ENCODE results near the gene MOK.

The MOK gene

DNA sequence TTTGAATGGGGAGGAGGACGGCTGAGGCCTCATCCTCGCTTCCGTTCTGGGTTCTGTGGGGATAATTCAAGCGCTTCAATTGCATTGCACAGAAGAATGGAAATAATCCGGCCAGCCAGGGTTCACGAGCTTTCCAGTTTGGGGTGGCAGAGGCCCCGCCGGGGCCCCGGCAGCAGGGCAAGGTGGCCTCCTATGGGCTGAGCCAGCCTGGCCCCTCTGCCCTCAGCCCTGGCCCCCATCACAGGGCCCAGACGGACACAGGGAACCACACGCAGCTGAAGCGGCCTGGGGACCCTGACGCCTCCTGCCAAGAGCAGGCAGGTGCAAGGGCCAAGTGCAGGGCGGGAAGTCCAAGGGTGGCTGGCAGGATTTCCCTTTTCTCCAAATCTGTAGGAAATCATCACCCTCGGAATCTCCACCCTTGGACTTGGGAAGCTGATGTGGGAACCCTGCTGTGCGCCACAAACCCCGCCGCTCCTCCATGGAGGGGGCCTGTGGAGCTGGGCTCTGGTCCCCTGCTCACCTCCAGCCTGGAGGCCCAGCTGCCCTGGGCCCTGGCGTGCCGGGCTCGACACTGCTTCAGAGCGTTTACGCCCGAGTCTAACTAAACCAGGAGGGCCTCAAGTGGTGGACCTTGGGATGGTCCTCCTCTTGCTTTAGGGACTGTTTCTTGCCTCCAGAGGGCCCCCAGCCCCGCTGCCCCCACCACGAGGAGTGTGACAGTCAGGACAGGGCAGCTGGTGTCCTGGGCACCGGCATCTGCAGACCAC, 78.4 kb downstream of the MOK start:
- no peak for DNase-seq (ENCODE audit: low read depth in 2 of 2, low spot score in 1 of 2)

DNA sequence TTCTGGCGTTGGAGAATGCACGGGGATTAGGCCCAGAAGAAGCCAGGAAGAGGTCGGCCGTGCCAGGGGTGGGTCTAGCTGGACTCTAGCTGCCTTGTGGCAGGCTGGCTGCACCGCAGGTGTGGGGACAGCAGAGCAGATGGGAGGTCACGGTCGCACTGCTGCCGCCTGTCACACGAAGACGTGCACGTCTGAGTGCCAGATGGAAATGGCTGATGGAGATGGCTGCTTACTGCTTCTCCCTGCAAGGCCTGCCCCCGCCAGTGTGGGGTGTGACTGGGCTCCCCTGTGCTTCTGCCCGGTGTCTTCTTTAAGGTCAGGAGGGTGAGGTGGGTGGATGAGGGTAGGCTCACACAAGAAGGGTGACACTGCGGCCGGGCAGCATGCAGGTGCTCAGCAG, 79.0 kb downstream of the MOK start:
- DNase-seq (ENCODE audit: low read depth in 2 of 2, low spot score in 1 of 2), result no peak

DNA sequence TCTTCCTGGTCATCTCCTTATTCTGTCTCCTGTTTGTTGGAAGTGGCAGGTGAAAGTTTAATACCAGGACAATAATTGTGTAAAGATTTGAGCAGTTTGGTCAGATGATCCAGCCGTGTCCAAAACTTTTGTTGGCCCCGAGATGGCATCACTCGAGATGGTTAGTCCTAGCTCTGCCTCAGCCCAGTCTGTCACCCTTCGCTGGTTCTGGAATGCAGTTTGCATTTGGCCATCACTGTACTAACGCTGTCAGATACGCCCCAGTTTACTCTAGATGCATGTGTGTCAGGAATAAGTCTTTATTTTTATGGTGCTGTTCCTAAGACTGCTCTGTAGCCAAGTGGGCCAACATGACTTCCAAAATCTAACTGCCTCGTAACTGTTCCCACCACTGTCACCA, 79.6 kb downstream of the MOK start:
- no peak for DNase-seq (ENCODE audit: low read depth in 2 of 2, low spot score in 1 of 2)

DNA sequence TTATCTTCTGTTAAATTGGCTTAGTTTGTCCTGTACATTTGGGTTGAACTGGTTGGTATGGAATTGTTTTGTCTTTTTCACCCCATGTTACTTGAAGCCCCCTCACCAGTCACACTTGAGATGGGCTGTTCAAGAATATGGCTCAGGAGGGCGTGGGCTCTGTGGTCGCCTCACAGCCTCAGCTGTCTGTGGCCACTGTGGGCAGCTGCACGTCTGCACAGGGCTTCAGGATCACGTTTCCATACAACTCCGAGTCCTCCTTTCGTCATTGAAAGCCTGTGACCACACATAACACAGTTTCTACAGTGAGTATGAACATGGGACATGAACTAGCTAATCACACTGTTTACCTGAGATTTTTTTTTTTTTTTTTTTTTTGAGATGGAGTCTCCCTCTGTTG, 81.3 kb downstream of the MOK start:
- DNase-seq (ENCODE audit: low read depth in 2 of 2, low spot score in 1 of 2), result no peak

DNA sequence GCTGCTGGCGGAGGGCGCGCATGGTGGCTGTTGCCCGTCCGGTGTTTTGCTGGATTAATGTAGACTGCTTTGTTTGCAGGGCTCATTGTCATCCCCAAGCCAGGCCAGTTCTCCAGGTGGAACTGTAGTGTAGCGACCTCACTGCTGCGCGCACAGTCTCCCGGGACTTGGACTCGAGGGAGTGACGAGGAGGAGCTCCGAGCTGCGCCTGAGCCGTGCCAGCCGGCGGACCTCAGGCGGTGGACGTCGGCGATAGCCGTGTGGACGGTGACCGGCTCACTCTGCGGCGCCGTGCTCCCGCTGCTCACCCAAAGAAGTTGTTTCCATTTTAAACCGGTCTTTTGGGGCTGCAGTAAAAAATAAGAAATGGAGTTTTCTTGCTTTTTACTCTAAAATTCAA, 82.2 kb downstream of the MOK start:
- no peak for DNase-seq (ENCODE audit: low read depth in 2 of 2, low spot score in 1 of 2)

DNA sequence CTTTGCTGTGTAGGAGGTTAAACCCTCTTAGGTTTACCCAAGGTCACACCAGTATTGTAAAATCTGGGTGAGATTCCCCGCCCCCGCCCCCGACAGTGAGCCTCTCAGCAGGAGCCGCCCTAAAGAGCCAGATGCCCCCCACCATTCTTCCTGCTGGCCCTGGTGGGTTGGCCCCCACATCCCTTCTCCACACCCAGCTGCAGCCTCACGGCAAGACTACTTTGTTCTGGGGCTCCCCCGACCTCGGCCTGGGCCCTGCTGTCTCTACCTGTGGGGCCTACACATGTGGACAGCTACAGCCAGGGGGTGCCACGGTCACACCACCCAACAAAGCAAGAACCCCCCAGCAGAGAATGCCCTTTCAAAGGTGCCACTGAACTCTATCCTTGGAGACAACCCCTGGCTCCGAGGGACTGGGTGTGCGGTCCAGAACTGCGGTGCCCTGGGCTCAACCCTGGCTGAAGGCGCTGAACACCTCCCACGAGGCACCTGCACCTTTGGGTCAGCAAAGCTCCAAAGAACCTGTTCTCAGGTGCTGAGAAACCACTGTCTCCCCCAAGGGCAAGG, 82.9 kb downstream of the MOK start:
- DNase-seq (ENCODE audit: low read depth in 2 of 2, low spot score in 1 of 2), result no peak

DNA sequence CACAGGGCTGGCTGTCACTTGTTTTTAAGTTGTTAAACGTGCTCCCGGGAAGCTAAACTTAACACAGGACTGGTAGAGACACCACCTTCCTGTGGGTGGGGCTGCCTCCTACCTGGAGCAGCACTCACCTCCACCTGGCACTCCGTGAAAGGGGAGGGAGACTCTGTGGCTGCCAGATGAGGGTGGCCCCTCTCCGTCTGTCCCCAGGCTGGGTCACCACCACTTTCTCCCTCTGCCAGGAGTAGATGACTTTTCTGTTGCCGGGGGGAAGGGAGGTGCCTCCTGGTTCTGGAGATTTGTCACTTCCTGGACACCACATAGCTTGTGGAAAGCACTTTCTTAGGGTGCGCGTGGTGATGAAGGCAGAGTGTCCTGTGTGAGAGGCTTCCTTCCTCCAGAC, 83.9 kb downstream of the MOK start:
- DNase-seq (ENCODE audit: low read depth in 2 of 2, low spot score in 1 of 2), result no peak

DNA sequence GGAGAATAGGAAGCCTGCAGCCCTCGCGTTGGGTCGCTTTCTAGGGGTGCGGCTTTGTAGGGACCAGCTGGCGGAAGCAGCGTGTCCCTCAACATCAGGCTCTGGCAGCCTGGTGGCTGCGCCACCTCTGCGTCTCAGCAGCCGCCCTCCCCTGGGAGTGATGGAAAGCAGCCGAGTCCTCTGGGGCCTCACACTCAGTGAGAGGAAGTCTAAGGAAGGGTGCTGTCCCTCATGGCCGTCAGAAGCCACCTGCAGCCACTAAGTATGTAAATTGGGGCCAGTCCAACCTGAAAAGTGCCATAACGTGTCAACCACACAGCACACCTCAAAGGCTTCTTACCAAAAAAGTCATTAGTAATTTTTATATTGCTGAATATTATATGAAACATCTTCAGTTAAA, 84.9 kb downstream of the MOK start:
- no peak for DNase-seq (ENCODE audit: low read depth in 2 of 2, low spot score in 1 of 2)

DNA sequence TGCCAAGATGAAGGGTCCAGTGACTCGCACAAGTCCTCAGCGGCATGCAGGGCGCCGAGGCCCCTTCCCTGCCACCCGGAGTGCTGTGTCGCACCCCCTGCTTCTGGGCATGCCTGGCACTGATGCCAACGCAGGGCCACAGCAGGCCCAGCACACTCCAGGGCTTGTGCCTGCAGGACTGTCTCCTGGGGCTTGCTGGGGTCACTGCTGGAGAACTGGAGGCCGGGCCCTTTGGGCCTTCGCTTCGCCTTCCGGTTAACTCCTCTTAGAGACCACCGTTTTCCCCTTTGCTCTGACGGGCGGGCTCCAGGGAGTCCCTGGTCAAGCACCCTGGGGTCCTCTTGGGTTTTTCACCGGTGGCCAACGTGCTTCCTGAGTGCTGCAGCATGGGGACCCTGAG, 85.6 kb downstream of the MOK start:
- no peak for DNase-seq (ENCODE audit: low read depth in 2 of 2, low spot score in 1 of 2)

DNA sequence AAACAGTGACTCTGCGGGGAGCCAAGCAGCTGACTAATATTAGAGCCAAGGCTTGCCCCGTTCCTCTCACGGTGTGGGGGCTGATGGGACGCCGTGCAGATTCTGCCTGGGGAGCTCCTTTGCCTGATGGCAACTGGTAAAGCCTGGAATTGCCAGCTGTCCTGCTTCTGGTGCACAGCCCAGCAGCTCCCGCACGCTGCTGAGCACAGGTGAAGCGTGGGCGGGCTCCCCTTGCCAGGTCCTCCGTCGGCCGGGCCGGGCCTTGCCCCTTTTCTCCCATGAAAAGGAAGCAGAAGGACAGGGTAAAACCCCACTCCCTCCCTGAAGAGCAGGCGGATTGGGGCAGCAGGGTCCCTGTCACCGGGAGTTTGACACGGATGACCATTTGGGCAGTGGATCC, 86.3 kb downstream of the MOK start:
- DNase-seq (ENCODE audit: low read depth in 2 of 2, low spot score in 1 of 2), result no peak

DNA sequence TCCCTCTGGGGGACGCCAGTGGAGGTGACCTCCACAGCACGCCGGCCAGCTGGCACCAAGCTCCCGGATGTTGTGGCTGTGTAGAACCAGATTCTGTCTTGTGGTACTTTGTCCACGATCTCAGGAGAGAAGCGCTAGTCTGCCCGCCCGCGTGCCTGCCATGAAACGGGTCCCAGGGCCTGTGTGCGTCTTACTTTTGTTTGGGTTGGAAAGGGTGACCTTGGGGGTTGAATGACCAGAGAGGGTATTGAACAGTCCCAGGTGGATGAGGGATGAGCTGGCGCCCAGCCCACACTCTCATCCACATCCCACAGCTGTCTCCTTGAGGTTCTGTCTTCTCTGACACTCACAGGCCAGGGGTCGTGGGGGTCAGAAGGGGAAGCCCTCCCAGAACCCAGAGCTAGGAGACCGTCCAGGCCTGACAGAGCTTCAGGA, 87.0 kb downstream of the MOK start:
- DNase-seq (ENCODE audit: low read depth in 2 of 2, low spot score in 1 of 2), result no peak

DNA sequence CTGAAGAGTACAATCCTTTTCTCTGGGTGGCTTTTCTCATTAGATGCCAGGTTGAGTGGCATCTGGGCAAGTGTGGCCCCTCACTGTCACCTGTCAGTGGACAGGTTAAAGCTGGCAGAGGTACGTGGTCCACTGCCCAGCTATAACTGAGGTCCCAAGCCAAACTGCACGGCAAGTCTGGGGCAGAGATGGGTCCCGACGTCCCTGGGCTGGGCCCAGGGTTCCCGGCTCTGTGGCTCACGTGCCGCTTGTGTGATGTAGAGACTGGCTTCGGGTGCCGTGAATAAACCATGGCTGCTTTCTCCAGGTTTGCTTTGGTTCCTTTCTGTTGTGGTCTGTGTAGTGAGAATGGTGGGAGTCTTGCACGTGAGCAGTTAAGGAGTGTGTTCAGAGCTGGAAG, 87.6 kb downstream of the MOK start:
- no peak for DNase-seq (ENCODE audit: low read depth in 2 of 2, low spot score in 1 of 2)

DNA sequence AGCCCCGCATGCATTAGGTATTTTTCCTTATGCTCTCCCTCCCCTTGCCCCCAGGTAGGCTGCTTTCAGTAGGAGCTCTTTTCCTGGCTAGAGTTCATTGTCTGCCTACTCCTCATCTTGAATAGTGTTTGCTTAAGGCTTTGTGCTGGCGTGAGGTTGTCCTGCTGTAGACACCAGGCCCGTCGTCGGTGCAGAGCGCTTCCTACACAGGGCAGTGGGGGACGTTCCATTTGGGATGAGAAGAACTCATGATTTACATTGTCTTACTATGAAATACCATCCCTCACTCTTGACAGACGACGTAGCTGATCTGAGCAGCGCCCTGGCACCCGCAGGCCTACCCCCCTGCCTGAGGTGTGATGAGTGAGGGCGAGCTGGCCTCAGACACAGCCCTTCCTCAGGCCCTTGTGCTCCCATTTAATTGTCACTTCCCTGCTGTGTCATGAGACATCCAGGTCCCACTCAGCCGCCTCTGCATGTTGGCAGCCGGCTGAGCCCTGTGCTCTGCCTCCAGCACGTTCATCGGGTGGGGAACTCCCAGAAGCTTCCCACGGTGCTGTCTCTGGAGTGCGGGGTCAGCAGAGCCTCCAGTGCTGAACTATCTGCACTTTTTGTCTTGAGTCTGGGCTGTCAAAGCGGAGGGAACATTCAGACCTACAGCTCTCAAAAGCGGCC, 89.3 kb downstream of the MOK start:
- no peak for DNase-seq (ENCODE audit: low read depth in 2 of 2, low spot score in 1 of 2)

DNA sequence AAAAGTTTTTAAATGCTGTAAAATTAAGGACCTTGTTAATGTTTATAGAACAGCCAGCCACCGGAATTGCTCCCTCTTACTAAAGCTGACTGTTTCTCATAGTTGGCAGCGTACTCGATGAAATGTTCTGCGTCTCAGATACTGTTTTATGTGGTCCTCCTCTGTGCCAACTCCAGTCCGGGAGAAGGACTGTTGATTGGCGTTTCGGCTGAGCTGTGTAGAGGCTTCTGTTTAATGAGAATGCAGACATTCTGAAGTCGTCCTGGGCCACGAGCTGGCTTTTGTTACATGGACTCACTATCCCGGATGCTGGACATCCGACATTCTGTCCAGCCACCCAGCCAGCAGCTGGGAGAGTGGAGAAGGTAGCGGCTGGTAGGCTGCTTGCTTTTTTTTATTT, 89.9 kb downstream of the MOK start:
- DNase-seq (ENCODE audit: low read depth in 2 of 2, low spot score in 1 of 2), result no peak

DNA sequence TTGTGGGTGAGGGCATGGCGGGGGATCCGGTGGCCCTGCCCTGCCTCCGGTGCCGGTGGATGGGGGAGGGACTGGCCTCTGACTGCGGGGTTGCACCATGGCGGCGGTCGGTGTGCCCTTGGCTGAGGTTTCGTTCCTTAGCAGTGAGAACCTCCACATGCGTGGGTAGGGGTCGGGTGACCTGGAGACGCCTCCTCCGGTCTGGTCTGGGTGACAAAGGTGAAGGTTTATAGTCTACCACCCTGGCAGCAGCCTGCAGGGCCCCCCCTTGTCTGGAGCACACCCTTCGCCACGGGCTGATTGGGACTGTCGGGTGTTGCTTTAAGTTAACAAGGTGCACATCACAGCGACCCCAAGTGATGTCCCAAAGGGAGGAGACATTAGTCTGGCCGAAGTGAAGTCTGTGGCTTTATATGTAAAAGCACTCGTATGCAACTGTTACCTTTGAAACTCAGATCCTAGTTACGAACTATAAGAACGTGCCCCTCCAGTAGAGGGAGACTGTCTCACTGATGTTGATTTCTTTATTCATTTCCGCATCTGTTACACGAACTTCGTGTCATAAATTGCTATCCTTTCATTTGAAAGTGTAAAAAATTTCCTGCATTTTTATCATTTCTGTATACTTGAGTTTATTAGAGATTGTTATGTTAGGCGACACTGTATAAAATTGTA, 90.8 kb downstream of the MOK start:
- DNase-seq (ENCODE audit: low read depth in 2 of 2, low spot score in 1 of 2), result no peak

DNA sequence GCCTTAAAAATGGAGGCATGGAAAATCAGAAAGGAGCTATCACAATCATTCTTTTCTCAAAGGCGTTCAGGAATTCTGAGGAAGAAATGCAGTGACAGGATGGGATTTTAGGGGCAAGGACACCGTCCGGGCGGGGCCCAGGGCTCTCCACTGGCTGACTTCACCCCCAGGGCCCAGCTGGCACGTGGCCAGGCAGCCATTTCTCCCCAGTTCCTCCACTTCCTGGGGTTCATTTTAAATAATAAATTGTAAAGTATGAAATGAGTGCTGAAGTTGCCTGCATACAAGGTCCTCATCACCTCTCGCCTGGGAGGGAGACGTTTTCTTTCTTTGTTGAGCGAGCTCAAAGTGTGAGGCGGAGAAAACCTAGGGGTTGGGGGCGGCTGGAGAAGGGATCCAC, 91.5 kb downstream of the MOK start:
- no peak for DNase-seq (ENCODE audit: low read depth in 2 of 2, low spot score in 1 of 2)

DNA sequence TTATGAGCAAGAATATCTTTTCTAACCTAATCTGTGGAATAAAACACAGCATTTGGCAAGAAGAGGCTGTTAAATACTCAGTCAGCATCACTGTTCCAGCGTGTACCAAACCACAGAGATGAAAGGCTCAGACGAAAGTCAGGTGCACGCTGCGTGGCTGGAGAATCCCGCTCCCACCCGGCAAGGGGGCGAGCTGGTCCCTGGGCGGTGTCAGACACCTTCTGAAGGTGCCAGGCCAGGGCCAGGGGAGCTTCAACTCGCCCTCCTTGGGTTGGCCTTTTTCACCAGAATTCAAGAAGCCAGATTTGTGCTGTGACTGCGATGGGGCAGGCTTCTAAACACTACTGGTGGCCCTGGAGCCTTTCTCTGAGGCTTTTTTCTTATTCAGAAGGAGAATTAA, 92.1 kb downstream of the MOK start:
- DNase-seq (ENCODE audit: low read depth in 2 of 2, low spot score in 1 of 2), result no peak

DNA sequence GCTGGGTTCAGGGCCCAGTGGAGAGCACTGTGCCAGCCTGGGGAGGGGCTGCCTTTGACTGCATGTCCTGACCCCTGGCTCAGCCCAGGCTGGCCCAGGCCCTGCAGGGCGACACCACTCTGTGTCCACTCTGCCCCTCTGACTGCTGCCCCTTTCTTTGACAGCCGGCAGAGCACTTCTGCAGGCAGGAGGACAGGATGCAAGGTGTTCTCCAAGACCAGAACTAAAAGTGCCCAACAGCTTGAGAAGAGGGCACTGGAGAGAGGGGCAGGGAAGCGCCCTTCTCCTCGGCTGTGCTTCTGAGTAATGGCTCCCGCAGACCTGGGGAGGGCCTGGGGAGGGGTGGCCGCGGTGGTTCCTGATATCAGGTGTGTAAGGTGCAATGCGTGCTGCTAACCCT, 92.6 kb downstream of the MOK start:
- DNase-seq (ENCODE audit: low read depth in 2 of 2, low spot score in 1 of 2), result no peak

DNA sequence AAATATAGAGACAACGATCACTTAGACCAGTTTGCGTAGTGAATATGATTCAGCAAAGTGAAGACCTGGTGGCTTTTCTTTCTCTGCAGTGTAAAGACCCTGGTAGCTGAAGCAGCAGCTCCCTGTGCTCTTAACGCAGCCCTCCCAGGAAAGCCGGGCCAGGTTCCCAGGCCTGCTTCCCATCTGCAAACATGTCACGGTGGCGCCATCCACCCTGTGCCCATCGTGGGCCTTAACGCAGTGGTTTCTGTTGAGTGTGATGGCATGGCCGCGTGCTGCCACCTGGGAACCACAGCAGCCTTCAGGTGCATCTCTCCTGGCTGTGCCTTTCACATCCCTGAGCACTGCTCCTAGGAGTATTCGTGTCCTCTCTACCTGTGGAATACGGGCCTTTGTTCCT, 93.7 kb downstream of the MOK start:
- no peak for DNase-seq (ENCODE audit: low read depth in 2 of 2, low spot score in 1 of 2)

DNA sequence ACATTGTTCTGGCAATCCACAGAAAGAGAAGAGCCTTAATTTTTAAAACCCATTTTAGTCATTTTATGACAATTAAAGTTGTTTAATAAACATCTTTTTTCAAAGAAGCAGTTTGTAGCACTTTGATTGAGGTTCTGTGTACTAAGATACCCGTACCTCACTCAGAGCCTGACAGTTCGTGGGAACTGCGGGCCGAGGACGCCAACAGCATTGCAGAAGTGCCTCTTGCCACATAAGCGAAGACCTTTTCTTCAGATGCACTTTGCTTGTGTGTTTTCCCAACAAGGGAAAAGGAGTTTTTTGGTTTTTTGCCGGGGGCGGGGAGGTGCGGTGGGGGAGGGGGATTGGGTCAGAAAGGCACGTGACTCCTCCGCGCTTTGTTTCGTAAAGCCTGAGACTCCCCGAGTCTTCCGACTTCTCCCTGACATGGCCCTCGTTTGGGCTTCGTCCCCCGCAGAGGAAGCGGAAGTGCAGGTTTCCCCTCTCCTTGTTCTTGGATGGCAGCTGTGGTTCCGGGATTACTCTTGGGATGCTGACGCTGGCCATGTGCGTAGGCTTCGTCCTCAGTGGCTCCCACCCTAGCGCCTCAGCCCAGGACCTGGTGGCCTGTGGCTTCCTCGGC, 94.4 kb downstream of the MOK start:
- DNase-seq (ENCODE audit: low read depth in 2 of 2, low spot score in 1 of 2), result no peak

DNA sequence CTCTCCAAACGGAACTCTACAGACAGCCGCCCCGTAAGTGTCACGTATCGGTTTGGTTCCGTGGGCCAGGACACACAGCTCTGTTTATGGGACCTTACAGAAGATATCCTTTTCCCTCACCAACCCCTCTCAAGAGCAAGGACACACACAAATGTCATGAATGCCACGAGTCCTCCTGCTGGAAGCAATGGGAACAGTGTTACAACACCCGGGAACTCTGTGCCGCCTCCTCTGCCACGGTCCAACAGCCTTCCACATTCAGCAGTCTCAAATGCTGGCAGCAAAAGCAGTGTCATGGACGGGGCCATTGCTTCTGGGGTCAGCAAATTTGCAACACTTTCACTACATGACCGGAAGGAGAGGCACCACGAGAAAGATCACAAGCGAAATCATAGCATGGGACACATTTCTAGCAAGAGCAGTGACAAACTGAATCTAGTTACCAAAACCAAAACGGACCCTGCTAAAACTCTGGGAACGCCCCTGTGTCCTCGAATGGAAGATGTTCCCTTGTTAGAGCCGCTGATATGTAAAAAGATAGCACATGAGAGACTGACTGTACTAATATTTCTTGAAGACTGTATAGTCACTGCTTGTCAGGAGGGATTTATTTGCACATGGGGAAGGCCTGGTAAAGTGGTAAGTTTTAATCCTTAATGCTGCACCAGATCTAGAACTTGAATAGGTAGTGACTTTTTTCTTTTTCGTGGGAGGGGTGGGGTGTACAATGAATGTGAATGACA, 95.6 kb downstream of the MOK start:
- DNase-seq (ENCODE audit: low read depth in 2 of 2, low spot score in 1 of 2), result no peak
